ENCODE measurements around the gene MFSD8.
A peak's percentile ranks its signal among the peaks of the same experiment; 100 is the strongest.
"Not testable (repeated sequence)": the region's sequence is repeated elsewhere in the genome, so short reads cannot be mapped to it uniquely, and the experiment has no call there.

MFSD8 gene

DNA sequence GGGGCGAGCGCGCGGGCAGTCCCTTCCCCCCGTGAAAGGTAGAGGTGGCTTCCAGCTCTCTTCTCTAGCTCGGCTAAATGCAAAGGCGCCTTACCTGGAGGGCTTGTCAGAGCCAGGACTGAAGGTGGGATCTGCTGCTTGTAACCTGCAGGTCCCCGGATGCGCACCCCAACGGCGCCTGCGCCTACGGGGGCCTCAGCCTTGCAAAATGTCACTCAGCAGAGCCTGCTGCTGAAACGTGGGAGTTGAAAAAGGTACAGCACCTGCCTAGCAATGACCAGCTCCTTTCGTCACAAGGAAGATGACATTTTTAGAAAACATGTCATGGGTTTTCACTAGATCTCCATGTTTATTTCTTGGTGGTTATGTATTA lies 816 bp upstream of the MFSD8 start:
- H2AK5ac ChIP-seq (ENCODE audit: low read depth, low read length): no peak overlapping the region
- H2BK5ac ChIP-seq (ENCODE audit: low read length): no peak overlapping the region
- peak overlapping the region; percentile 88 for H3K27ac ChIP-seq (replicated peaks; ENCODE audit: low read length)
- peak overlapping the region; percentile 53 for H4K91ac ChIP-seq (ENCODE audit: low read depth, low read length, poor library complexity)
- no peak for DNase-seq (ENCODE audit: low spot score)
- peak overlapping the region; percentile 97 for H3K18ac ChIP-seq (ENCODE audit: low read length)
- H3K27me3 ChIP-seq (ENCODE audit: control insufficient read depth in 3 of 3, insufficient read depth in 3 of 3, low read depth in 1 of 3, low read length in 3 of 3): no peaks in the 10 kb centered on the region
- peak overlapping the region; percentile 78 for H2BK15ac ChIP-seq (ENCODE audit: low read length)
- H3K9ac ChIP-seq (ENCODE audit: low read depth, low read length, poor library complexity): peak overlapping the region; percentile 91
- peak overlapping the region; percentile 100 for H2AFZ ChIP-seq (ENCODE audit: low read length)
- peaks cover 0 to 21% of the 10 kb centered on the region in 2 donors for H3K36me3 ChIP-seq (replicated peaks in 1 of 2; ENCODE audit: control insufficient read depth in 2 of 2, insufficient read depth in 2 of 2, low read length in 2 of 2)
- H3K9me3 ChIP-seq (replicated peaks in 1 of 2; ENCODE audit: control insufficient read depth in 2 of 2, insufficient read depth in 1 of 2, low read depth in 1 of 2, low read length in 2 of 2): no peaks in the 10 kb centered on the region
- H3K79me1 ChIP-seq (ENCODE audit: low read depth, low read length): peaks cover 5% of the 10 kb centered on the region
- H3K23ac ChIP-seq (ENCODE audit: low read depth, low read length, poor library complexity): peak overlapping the region; percentile 98
- H3K4me3 ChIP-seq (ENCODE audit: low read length in 2 of 2): peak overlapping the region; percentile 86 to 97
- no peak overlapping the region for H4K8ac ChIP-seq (ENCODE audit: low read depth, low read length)
- H2BK120ac ChIP-seq (ENCODE audit: low read depth, low read length): no peak overlapping the region
- H3K4me1 ChIP-seq (ENCODE audit: control insufficient read depth in 2 of 2, insufficient read depth in 1 of 2, low read depth in 1 of 2, low read length in 2 of 2): peaks cover 0 to 3% of the 10 kb centered on the region in 2 donors
- H3K4me2 ChIP-seq (ENCODE audit: insufficient read depth, low read length, poor library complexity, severe bottlenecking): peak overlapping the region; percentile 74
- H3K4ac ChIP-seq (ENCODE audit: low read length): no peak overlapping the region
- no peak overlapping the region for H2BK12ac ChIP-seq (ENCODE audit: low read length)
- peak overlapping the region; percentile 5 for H3K14ac ChIP-seq (ENCODE audit: low read length)
- WGBS, 2 donors (ENCODE audit: extremely low coverage in 2 of 2, insufficient read length in 2 of 2, insufficient replicate concordance in 1 of 2): no CpG with 5 or more reads among the region's 15 CpGs

DNA sequence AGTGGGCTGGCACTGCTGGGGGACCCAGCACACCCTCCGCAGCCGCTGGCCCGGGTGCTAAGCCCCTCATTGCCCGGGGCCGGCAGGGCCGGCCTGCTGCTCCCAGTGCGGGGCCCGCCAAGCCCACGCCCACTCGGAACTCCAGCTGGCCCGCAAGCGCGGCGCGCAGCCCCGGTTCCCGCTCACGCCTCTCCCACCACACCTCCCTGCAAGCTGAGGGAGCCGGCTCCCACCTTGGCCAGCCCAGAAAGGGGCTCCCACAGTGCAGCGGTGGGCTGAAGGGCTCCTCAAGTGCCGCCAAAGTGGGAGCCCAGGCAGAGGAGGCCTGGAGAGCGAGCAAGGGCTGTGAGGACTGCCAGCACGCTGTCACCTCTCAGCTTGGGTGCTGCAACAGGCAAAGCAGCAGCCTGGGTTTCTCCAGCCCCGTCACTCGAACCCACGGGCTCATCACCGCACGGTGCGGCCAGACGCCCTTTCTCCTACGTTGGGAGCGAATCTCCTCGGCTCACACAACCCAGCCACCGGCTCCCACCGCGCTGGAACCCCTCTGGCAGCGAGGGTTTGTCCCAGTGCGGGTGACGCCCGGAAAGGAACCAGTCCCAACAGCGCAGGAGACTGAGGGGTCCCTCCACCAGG lies 429 bp downstream of the MFSD8 start:
- H3K9me3 ChIP-seq (replicated peaks in 1 of 2; ENCODE audit: control insufficient read depth in 2 of 2, insufficient read depth in 1 of 2, low read depth in 1 of 2, low read length in 2 of 2); H3K79me1 ChIP-seq (ENCODE audit: low read depth, low read length); H4K91ac ChIP-seq (ENCODE audit: low read depth, low read length, poor library complexity); DNase-seq (ENCODE audit: low spot score); H3K4ac ChIP-seq (ENCODE audit: low read length); H2AK5ac ChIP-seq (ENCODE audit: low read depth, low read length); H3K4me1 ChIP-seq (ENCODE audit: control insufficient read depth in 2 of 2, insufficient read depth in 1 of 2, low read depth in 1 of 2, low read length in 2 of 2); H2BK120ac ChIP-seq (ENCODE audit: low read depth, low read length); H2BK12ac ChIP-seq (ENCODE audit: low read length); H2BK15ac ChIP-seq (ENCODE audit: low read length); H3K27me3 ChIP-seq (ENCODE audit: control insufficient read depth in 3 of 3, insufficient read depth in 3 of 3, low read depth in 1 of 3, low read length in 3 of 3): not testable (repeated sequence)
- Histone ChIP-seq H3K36me3 (replicated peaks in 1 of 2; ENCODE audit: control insufficient read depth in 2 of 2, insufficient read depth in 2 of 2, low read length in 2 of 2) (peaks cover 0 to 21% of the 10 kb centered on the region in 2 donors), H3K14ac (ENCODE audit: low read length) (peak overlapping the region; percentile 25), H4K8ac (ENCODE audit: low read depth, low read length) (peak overlapping the region; percentile 17), H3K23ac (ENCODE audit: low read depth, low read length, poor library complexity) (peak overlapping the region; percentile 98), H3K4me2 (ENCODE audit: insufficient read depth, low read length, poor library complexity, severe bottlenecking) (peak overlapping the region; percentile 83), H3K18ac (ENCODE audit: low read length) (peak overlapping the region; percentile 92), H2BK5ac (ENCODE audit: low read length) (peak overlapping the region; percentile 60), H3K4me3 (ENCODE audit: low read length in 2 of 2) (peak overlapping the region; percentile 86 to 97), H2AFZ (ENCODE audit: low read length) (peak overlapping the region; percentile 100), H3K9ac (ENCODE audit: low read depth, low read length, poor library complexity) (peak overlapping the region; percentile 98), H3K27ac (replicated peaks; ENCODE audit: low read length) (peak overlapping the region; percentile 60)
- WGBS, 2 donors (ENCODE audit: extremely low coverage in 2 of 2, insufficient read length in 2 of 2, insufficient replicate concordance in 1 of 2): no CpG with 5 or more reads among the region's 41 CpGs

DNA sequence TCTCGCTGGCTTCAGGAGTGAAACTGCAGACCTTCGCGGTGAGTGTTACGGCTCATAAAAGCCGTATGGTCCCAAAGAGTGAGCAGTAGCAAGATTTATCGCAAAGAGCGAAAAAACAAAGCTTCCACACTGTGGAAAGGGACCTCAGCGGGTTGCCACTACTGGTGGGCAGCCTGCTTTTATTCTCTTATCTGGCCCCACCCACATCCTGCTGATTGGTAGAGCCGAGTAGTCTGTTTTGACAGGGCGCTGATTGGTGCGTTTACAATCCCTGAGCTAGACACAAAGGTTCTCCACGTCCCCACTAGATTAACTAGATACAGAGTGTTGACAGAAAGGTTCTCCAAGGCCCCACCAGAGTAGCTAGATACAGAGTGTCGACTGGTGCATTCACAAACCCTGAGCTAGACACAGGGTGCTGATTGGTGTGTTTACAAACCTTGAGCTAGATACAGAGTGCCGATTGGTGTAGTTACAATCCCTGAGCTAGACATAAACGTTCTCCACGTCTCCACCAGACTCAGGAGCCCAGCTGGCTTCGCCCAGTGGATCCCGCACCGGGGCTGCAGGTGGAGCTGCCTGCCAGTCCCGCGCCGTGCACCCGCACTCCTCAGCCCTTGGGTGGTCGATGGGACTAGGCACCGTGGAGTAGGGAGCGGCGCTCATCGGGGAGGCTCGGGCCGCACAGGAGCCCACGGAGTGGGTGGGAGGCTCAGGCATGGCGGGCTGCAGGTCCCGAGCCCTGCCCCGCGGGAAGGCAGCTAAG lies 1.2 kb downstream of the MFSD8 start:
- not testable (repeated sequence) for H2AFZ ChIP-seq (ENCODE audit: low read length); H3K23ac ChIP-seq (ENCODE audit: low read depth, low read length, poor library complexity); H3K9me3 ChIP-seq (replicated peaks in 1 of 2; ENCODE audit: control insufficient read depth in 2 of 2, insufficient read depth in 1 of 2, low read depth in 1 of 2, low read length in 2 of 2); H2AK5ac ChIP-seq (ENCODE audit: low read depth, low read length); H3K18ac ChIP-seq (ENCODE audit: low read length); H3K4me1 ChIP-seq (ENCODE audit: control insufficient read depth in 2 of 2, insufficient read depth in 1 of 2, low read depth in 1 of 2, low read length in 2 of 2); H3K79me1 ChIP-seq (ENCODE audit: low read depth, low read length); H4K8ac ChIP-seq (ENCODE audit: low read depth, low read length); H2BK12ac ChIP-seq (ENCODE audit: low read length); DNase-seq (ENCODE audit: low spot score); H2BK15ac ChIP-seq (ENCODE audit: low read length); H3K14ac ChIP-seq (ENCODE audit: low read length); H4K91ac ChIP-seq (ENCODE audit: low read depth, low read length, poor library complexity); H2BK5ac ChIP-seq (ENCODE audit: low read length); H2BK120ac ChIP-seq (ENCODE audit: low read depth, low read length); H3K27ac ChIP-seq (replicated peaks; ENCODE audit: low read length); H3K4ac ChIP-seq (ENCODE audit: low read length); H3K27me3 ChIP-seq (ENCODE audit: control insufficient read depth in 3 of 3, insufficient read depth in 3 of 3, low read depth in 1 of 3, low read length in 3 of 3)
- peak overlapping the region; percentile 70 for H3K9ac ChIP-seq (ENCODE audit: low read depth, low read length, poor library complexity)
- H3K4me2 ChIP-seq (ENCODE audit: insufficient read depth, low read length, poor library complexity, severe bottlenecking): peak overlapping the region; percentile 45
- WGBS, 2 donors (ENCODE audit: extremely low coverage in 2 of 2, insufficient read length in 2 of 2, insufficient replicate concordance in 1 of 2): no CpG with 5 or more reads among the region's 35 CpGs
- H3K36me3 ChIP-seq (replicated peaks in 1 of 2; ENCODE audit: control insufficient read depth in 2 of 2, insufficient read depth in 2 of 2, low read length in 2 of 2): peaks cover 0 to 18% of the 10 kb centered on the region in 2 donors
- peak overlapping the region; percentile 68 to 86 for H3K4me3 ChIP-seq (ENCODE audit: low read length in 2 of 2)

DNA sequence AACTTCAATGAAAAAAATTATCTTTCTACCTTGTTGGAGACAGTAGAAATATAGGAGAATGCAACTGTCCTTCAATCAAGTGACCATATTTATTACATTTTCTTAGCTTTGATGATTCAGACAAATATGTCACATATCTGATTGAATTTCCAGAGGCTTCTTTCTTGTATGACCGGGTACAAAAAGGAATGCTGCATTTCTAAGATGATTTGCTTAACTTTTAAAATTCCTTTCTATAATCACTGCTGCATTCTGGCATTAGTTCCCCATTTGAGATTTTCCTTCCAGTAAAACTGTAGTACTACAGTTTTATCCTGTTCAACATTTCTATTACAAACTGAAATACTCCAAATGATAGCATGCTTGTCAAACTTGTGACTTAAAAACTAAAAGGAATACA lies 5.2 kb downstream of the MFSD8 start:
- WGBS, 2 donors (ENCODE audit: extremely low coverage in 2 of 2, insufficient read length in 2 of 2, insufficient replicate concordance in 1 of 2): no CpG with 5 or more reads among the region's 1 CpG
- H2BK120ac ChIP-seq (ENCODE audit: low read depth, low read length): no peak overlapping the region
- no peak overlapping the region for H3K23ac ChIP-seq (ENCODE audit: low read depth, low read length, poor library complexity)
- no peak overlapping the region for H3K27ac ChIP-seq (replicated peaks; ENCODE audit: low read length)
- no peak overlapping the region for H2AFZ ChIP-seq (ENCODE audit: low read length)
- H3K4ac ChIP-seq (ENCODE audit: low read length): no peak overlapping the region
- DNase-seq (ENCODE audit: low spot score): no peak
- H2BK15ac ChIP-seq (ENCODE audit: low read length): no peak overlapping the region
- no peak overlapping the region for H2BK12ac ChIP-seq (ENCODE audit: low read length)
- no peak overlapping the region for H3K4me2 ChIP-seq (ENCODE audit: insufficient read depth, low read length, poor library complexity, severe bottlenecking)
- H3K9ac ChIP-seq (ENCODE audit: low read depth, low read length, poor library complexity): no peak overlapping the region
- H4K8ac ChIP-seq (ENCODE audit: low read depth, low read length): no peak overlapping the region
- H3K9me3 ChIP-seq (replicated peaks in 1 of 2; ENCODE audit: control insufficient read depth in 2 of 2, insufficient read depth in 1 of 2, low read depth in 1 of 2, low read length in 2 of 2): no peaks in the 10 kb centered on the region
- peaks cover 3% of the 10 kb centered on the region for H3K79me1 ChIP-seq (ENCODE audit: low read depth, low read length)
- H3K4me3 ChIP-seq (ENCODE audit: low read length in 2 of 2): no peak overlapping the region
- no peak overlapping the region for H2BK5ac ChIP-seq (ENCODE audit: low read length)
- peaks cover 0 to 1% of the 10 kb centered on the region in 2 donors for H3K4me1 ChIP-seq (ENCODE audit: control insufficient read depth in 2 of 2, insufficient read depth in 1 of 2, low read depth in 1 of 2, low read length in 2 of 2)
- no peak overlapping the region for H3K14ac ChIP-seq (ENCODE audit: low read length)
- no peak overlapping the region for H3K18ac ChIP-seq (ENCODE audit: low read length)
- H2AK5ac ChIP-seq (ENCODE audit: low read depth, low read length): no peak overlapping the region
- no peaks in the 10 kb centered on the region for H3K27me3 ChIP-seq (ENCODE audit: control insufficient read depth in 3 of 3, insufficient read depth in 3 of 3, low read depth in 1 of 3, low read length in 3 of 3)
- no peak overlapping the region for H4K91ac ChIP-seq (ENCODE audit: low read depth, low read length, poor library complexity)
- peaks cover 0 to 46% of the 10 kb centered on the region in 2 donors for H3K36me3 ChIP-seq (replicated peaks in 1 of 2; ENCODE audit: control insufficient read depth in 2 of 2, insufficient read depth in 2 of 2, low read length in 2 of 2)
